Measurements from ENCODE around the gene ACP5. TPM values are rescaled to one million over a fixed set of nuclear protein-coding genes. Genes with fewer than 3 reads are reported as not detected.

ACP5 gene
- total and polyA plus RNA-seq, 10 of the 15 experiments (the other 5 are each of a cell fraction or from before 2014, with no cell fraction given): 1.0 to 73.4 (median 36.8) TPM

GRCh38 chr19:11617180-11618062, 40.0 kb upstream of the ACP5 start:
- H2AFZ ChIP-seq (ENCODE audit: control insufficient read depth, low read depth, low read length): no peak overlapping the region
- DNase-seq (ENCODE audit: low read depth, low spot score) (no peak), ATAC-seq (no peak), FAIRE-seq (no peak)
- TF ChIP-seq CBX5 (IDR thresholded peaks at IDR 0.05; ENCODE audit: low read depth): peak; percentile 91
- TF ChIP-seq CUX1 (IDR thresholded peaks at IDR 0.05; ENCODE audit: insufficient replicate concordance, low read depth, low read length): no peak
- TF ChIP-seq JUNB (IDR thresholded peaks at IDR 0.05): no peak
- no peak for TF ChIP-seq IRF5 (IDR thresholded peaks at IDR 0.05; ENCODE audit: borderline replicate concordance)
- TF ChIP-seq ASH2L (IDR thresholded peaks at IDR 0.05; ENCODE audit: borderline replicate concordance, low read depth): no peak
- TF ChIP-seq KLF5 (IDR thresholded peaks at IDR 0.05; ENCODE audit: partially characterized antibody): peak; percentile 71
- TF ChIP-seq E2F8 (IDR thresholded peaks at IDR 0.05; ENCODE audit: low read depth, partially characterized antibody): no peak
- H3K36me3 ChIP-seq (ENCODE audit: control insufficient read depth in 2 of 2, insufficient read depth in 2 of 2, low read length in 1 of 2): peaks cover 4 to 36% of the 10 kb centered on the region in 2 experiments
- H3K4me3 ChIP-seq: 0 out of 2 replicates have a peak overlapping the region, but pooled peaks have one; percentile 11
- no peak overlapping the region for H3K9ac ChIP-seq (ENCODE audit: control insufficient read depth, insufficient read depth, low read length)
- intact Hi-C loops (cut with micrococcal nuclease; ENCODE audit: unreplicated experiment): no loop called here
- H3K9me3 ChIP-seq (replicated peaks; ENCODE audit: control insufficient read depth, insufficient read depth, low read length): peaks cover 27% of the 10 kb centered on the region
- no peaks in the 10 kb centered on the region for H3K27me3 ChIP-seq (replicated peaks in 1 of 2; ENCODE audit: control insufficient read depth in 2 of 2, insufficient read depth in 2 of 2, low read length in 1 of 2)
- ChIA-PET POLR2A (no interaction called here), CTCF (interaction anchor here (0.6 kb wide), 1 partner anchor 1585 kb away, joined by 3 read pairs; no protein-coding TSS in a partner anchor), SMC1A (ENCODE audit: uncharacterized antibody, unreplicated experiment) (no interaction called here), RAD21 (ENCODE audit: unreplicated experiment) (no interaction called here)
- no peak overlapping the region for H3K4me2 ChIP-seq (ENCODE audit: control insufficient read depth, insufficient read depth)
- no peaks in the 10 kb centered on the region for H3K79me2 ChIP-seq (ENCODE audit: control insufficient read depth, insufficient read depth, low read length)
- no peak overlapping the region for H3K27ac ChIP-seq (ENCODE audit: control insufficient read depth, insufficient read depth)
- H4K20me1 ChIP-seq (ENCODE audit: control insufficient read depth, insufficient read depth): no peaks in the 10 kb centered on the region
- 98% methylated on average over 19 of the region's 19 CpGs for WGBS (ENCODE audit: insufficient coverage, insufficient replicate concordance, low lambda C conversion rate, missing lambda C conversion rate)
- H3K4me1 ChIP-seq (ENCODE audit: control insufficient read depth, insufficient read depth, low read length): no peaks in the 10 kb centered on the region
- in situ Hi-C loops (cut with MboI): no loop called here
- BruUV-seq (replicated peaks): no TSS peak
